Measurements from ENCODE around the gene RNU6-9. TPM values are rescaled to one million over a fixed set of nuclear protein-coding genes. Genes with fewer than 3 reads are reported as not detected.

Gene RNU6-9
- total and polyA plus RNA-seq, 2 experiments from 2014 or later, result not detected

DNA sequence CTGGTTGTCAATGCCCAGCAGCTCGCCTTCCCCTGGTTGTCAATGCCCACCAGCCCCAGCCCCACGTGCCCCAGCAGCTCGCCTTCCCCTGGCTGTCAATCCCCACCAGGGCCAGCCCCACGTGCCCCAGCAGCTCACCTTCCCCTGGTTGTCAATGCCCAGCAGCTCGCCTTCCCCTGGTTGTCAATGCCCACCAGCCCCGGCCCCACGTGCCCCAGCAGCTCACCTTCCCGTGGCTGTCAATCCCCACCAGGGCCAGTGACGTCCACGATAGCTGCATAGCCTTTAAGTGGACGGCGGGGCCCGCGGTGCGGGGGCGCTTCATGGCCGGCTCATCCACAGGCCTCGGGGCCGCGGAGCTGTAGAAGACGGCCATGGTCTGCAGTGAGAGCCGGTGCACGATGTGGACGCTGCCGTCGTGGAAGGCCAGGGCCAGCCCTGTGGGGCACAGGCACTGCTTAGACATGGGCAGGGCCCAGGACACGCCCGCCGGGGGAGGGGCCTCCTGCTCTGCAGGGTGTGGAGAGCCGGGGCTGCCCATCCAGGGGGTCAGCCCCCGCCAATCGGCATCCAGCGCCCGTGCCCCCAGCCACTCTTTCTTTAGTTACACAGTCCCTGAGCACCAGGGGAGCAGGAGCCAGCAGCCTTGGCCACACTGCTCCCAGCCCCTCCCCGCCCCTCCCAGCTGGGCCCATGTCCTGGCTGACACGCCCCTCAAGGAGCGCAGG is 13.4 kb upstream of the RNU6-9 start:
- no peak for TF ChIP-seq EZH2 (IDR thresholded peaks at IDR 0.05; ENCODE audit: insufficient read depth, poor library complexity, severe bottlenecking)
- TF ChIP-seq EZH2phosphoT487 (IDR thresholded peaks at IDR 0.05; ENCODE audit: insufficient read depth, low read depth), result no peak
- Histone ChIP-seq H2AFZ (no peak overlapping the region), H3K27me3 (replicated peaks; ENCODE audit: insufficient read depth) (no peaks in the 10 kb centered on the region), H3F3A (ENCODE audit: insufficient read depth) (no peaks in the 10 kb centered on the region), H3K79me2 (ENCODE audit: insufficient read depth) (no peaks in the 10 kb centered on the region), H3K4me3 (no peak overlapping the region), H3K9me3 (ENCODE audit: low read depth) (no peaks in the 10 kb centered on the region), H3K4me2 (ENCODE audit: unreplicated experiment) (no peak overlapping the region), H3K9ac (no peak overlapping the region), H3K4me1 (ENCODE audit: insufficient read depth) (no peaks in the 10 kb centered on the region), H3K36me3 (ENCODE audit: low read depth) (no peaks in the 10 kb centered on the region), H3K9me2 (ENCODE audit: insufficient read depth) (no peaks in the 10 kb centered on the region), H3K27ac (no peak overlapping the region), H4K20me1 (ENCODE audit: insufficient read depth) (no peaks in the 10 kb centered on the region)
- DNase-seq, result no peak
- 87 to 92% methylated on average over 26 to 29 of the region's 37 CpGs for WGBS, 2 experiments (ENCODE audit: low coverage in 1 of 2, low lambda C conversion rate in 2 of 2, missing lambda C conversion rate in 2 of 2)
- in situ Hi-C loops (cut with MboI), result no loop called here

- Histone ChIP-seq H3K9ac (no peak overlapping the region), H3K27ac (no peak overlapping the region), H3K4me3 (no peak overlapping the region), H3K9me2 (ENCODE audit: insufficient read depth) (no peaks in the 10 kb centered on the region), H3K4me1 (ENCODE audit: insufficient read depth) (no peaks in the 10 kb centered on the region), H3K36me3 (ENCODE audit: low read depth) (no peaks in the 10 kb centered on the region), H3K4me2 (ENCODE audit: unreplicated experiment) (no peak overlapping the region), H4K20me1 (ENCODE audit: insufficient read depth) (no peaks in the 10 kb centered on the region), H3K79me2 (ENCODE audit: insufficient read depth) (0 out of 2 replicates have a peak, but pooled peaks cover 2% of the 10 kb centered on the region), H3K27me3 (replicated peaks; ENCODE audit: insufficient read depth) (no peaks in the 10 kb centered on the region), H2AFZ (no peak overlapping the region), H3K9me3 (ENCODE audit: low read depth) (no peaks in the 10 kb centered on the region), H3F3A (ENCODE audit: insufficient read depth) (no peaks in the 10 kb centered on the region)
- in situ Hi-C loops (cut with MboI), result no loop called here
- TF ChIP-seq EZH2phosphoT487 (IDR thresholded peaks at IDR 0.05; ENCODE audit: insufficient read depth, low read depth) (no peak), EZH2 (IDR thresholded peaks at IDR 0.05; ENCODE audit: insufficient read depth, poor library complexity, severe bottlenecking) (no peak)
- WGBS, 2 experiments (ENCODE audit: low coverage in 1 of 2, low lambda C conversion rate in 2 of 2, missing lambda C conversion rate in 2 of 2), result 98% methylated on average over 34 of the region's 34 CpGs
- no peak for DNase-seq
Measured at GRCh38 chr19:881385-882071, 11.8 kb upstream of the RNU6-9 start.

DNA sequence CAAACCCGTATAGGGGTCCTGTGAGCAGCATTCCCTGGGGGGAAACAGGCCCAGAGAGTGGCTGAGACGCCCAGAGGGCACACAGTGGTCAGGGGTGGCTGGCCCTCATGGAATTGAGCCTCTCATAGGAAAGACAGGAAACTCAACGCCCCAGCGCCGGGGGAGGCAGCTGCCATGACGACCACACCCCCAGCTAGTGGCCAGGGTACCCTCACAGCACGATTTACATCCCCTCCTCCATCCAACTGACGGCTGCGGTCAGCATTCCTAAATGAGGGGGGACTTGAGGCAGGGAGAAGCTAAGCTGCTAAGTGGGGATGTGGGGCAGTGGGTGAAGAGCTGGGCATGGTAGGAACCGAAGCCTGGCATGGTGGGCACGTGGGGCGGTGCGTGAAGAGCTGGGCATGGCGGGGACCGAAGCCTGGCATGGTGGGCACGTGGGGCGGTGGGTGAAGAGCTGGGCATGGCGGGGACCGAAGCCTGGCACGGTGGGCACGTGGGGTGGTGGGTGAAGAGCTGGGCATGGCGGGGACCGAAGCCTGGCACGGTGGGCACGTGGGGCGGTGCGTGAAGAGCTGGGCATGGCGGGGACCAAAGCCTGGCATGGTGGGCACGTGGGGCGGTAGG is 10.3 kb upstream of the RNU6-9 start:
- no peaks in the 10 kb centered on the region for H3K36me3 ChIP-seq (ENCODE audit: low read depth)

DNA sequence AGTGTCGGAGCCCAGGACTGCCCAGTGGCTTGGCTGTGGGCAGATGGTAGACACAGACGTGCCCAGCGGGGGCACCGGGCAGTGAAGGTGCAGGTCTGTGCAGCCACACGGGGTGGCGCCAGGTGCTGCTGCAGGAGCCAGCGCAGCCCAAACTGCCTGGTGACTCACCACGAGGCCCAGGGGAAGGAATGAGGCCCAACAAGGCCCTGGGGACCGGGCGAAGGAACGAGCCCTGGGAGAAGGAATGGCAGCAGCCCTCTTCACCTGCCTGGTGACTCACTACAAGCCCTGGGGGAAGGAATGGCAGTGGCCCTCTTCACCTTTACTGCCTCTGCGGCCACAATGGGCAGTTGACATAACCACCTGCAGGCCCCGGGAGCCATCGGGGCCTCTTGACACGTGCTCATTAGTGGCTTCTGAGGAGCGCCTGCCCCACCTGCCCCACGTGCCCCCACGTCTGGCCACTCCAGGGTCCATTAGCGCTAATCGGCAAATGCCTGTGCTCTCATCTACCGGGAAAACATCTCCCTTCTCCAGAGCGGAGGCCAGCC is 9.5 kb upstream of the RNU6-9 start:
- Histone ChIP-seq H3K36me3 (ENCODE audit: low read depth) (no peaks in the 10 kb centered on the region), H3K27me3 (replicated peaks; ENCODE audit: insufficient read depth) (no peaks in the 10 kb centered on the region), H3K9me3 (ENCODE audit: low read depth) (no peaks in the 10 kb centered on the region), H3K27ac (no peak overlapping the region), H3K4me2 (ENCODE audit: unreplicated experiment) (no peak overlapping the region), H3K4me1 (ENCODE audit: insufficient read depth) (no peaks in the 10 kb centered on the region), H2AFZ (no peak overlapping the region), H3K79me2 (ENCODE audit: insufficient read depth) (0 out of 2 replicates have a peak, but pooled peaks cover 7% of the 10 kb centered on the region), H3K9me2 (ENCODE audit: insufficient read depth) (no peaks in the 10 kb centered on the region), H4K20me1 (ENCODE audit: insufficient read depth) (no peaks in the 10 kb centered on the region), H3K4me3 (no peak overlapping the region), H3K9ac (no peak overlapping the region), H3F3A (ENCODE audit: insufficient read depth) (no peaks in the 10 kb centered on the region)
- no peak for DNase-seq
- 97% methylated on average over 22 of the region's 22 CpGs for WGBS, 2 experiments (ENCODE audit: low coverage in 1 of 2, low lambda C conversion rate in 2 of 2, missing lambda C conversion rate in 2 of 2)
- TF ChIP-seq EZH2phosphoT487 (IDR thresholded peaks at IDR 0.05; ENCODE audit: insufficient read depth, low read depth), result no peak
- TF ChIP-seq EZH2 (IDR thresholded peaks at IDR 0.05; ENCODE audit: insufficient read depth, poor library complexity, severe bottlenecking), result no peak
- in situ Hi-C loops (cut with MboI), result no loop called here

More for the DNA sequence above, 10.3 kb upstream of the RNU6-9 start:
- Histone ChIP-seq H3K27ac (no peak overlapping the region), H3K79me2 (ENCODE audit: insufficient read depth) (0 out of 2 replicates have a peak, but pooled peaks cover 7% of the 10 kb centered on the region), H3K9ac (no peak overlapping the region), H3K4me2 (ENCODE audit: unreplicated experiment) (no peak overlapping the region), H3K9me2 (ENCODE audit: insufficient read depth) (no peaks in the 10 kb centered on the region), H3K4me3 (no peak overlapping the region), H4K20me1 (ENCODE audit: insufficient read depth) (no peaks in the 10 kb centered on the region), H3F3A (ENCODE audit: insufficient read depth) (no peaks in the 10 kb centered on the region), H2AFZ (no peak overlapping the region), H3K27me3 (replicated peaks; ENCODE audit: insufficient read depth) (no peaks in the 10 kb centered on the region), H3K9me3 (ENCODE audit: low read depth) (no peaks in the 10 kb centered on the region), H3K4me1 (ENCODE audit: insufficient read depth) (no peaks in the 10 kb centered on the region)
- 95 to 97% methylated on average over 15 to 30 of the region's 30 CpGs for WGBS, 2 experiments (ENCODE audit: low coverage in 1 of 2, low lambda C conversion rate in 2 of 2, missing lambda C conversion rate in 2 of 2)
- no peak for DNase-seq
- in situ Hi-C loops (cut with MboI), result no loop called here
- TF ChIP-seq EZH2 (IDR thresholded peaks at IDR 0.05; ENCODE audit: insufficient read depth, poor library complexity, severe bottlenecking) (no peak), EZH2phosphoT487 (IDR thresholded peaks at IDR 0.05; ENCODE audit: insufficient read depth, low read depth) (no peak)
